GM21723 (cell line): ENCODE data around the gene ST8SIA4.
"Not testable (repeated sequence)": the region's sequence is repeated elsewhere in the genome, so short reads cannot be mapped to it uniquely, and the experiment has no call there.

Experiments used
- ATAC-seq: cut with Tn5 transposase; IDR thresholded peaks from one replicate; pipeline ENCODE4 v1.9.1; 2021; ENCODE audit warnings: mild to moderate bottlenecking, moderate library complexity; ENCODE audit not compliant: unreplicated experiment

Gene ST8SIA4

GRCh38 chr5:100789694-100790093, 113.4 kb downstream of the ST8SIA4 start:
- ATAC-seq = no peak

GRCh38 chr5:100788417-100788816, 114.7 kb downstream of the ST8SIA4 start:
- no peak for ATAC-seq

- peak; percentile 83 for ATAC-seq
These were observed 115.4 kb downstream of the ST8SIA4 start for GRCh38 chr5:100787648-100788047.

- ATAC-seq = not testable (repeated sequence)
These were observed 117.5 kb downstream of the ST8SIA4 start for GRCh38 chr5:100785536-100785935.

- peak; percentile 77 for ATAC-seq
These were observed 122.7 kb downstream of the ST8SIA4 start for GRCh38 chr5:100780376-100780870.

- ATAC-seq = peak; percentile 39
These were observed 123.3 kb downstream of the ST8SIA4 start for GRCh38 chr5:100779669-100780375.

- peak; percentile 86 for ATAC-seq
These were observed 125.3 kb downstream of the ST8SIA4 start for GRCh38 chr5:100777680-100778300.

GRCh38 chr5:100775533-100775855, 127.6 kb downstream of the ST8SIA4 start:
- no peak for ATAC-seq

- ATAC-seq = no peak
These were observed 130.5 kb downstream of the ST8SIA4 start for GRCh38 chr5:100772548-100772947.

- ATAC-seq = no peak
These were observed 131.1 kb downstream of the ST8SIA4 start for GRCh38 chr5:100772006-100772405.

- ATAC-seq = no peak
These were observed 131.9 kb downstream of the ST8SIA4 start for GRCh38 chr5:100771181-100771580.

- ATAC-seq = no peak
These were observed 134.9 kb downstream of the ST8SIA4 start for GRCh38 chr5:100768221-100768620.

- ATAC-seq = no peak
These were observed 140.1 kb downstream of the ST8SIA4 start for GRCh38 chr5:100762995-100763394.

- no peak for ATAC-seq
These were observed 141.0 kb downstream of the ST8SIA4 start for GRCh38 chr5:100762108-100762507.

GRCh38 chr5:100761192-100761591, 141.9 kb downstream of the ST8SIA4 start:
- ATAC-seq = no peak

GRCh38 chr5:100760688-100761087, 142.4 kb downstream of the ST8SIA4 start:
- no peak for ATAC-seq

GRCh38 chr5:100758780-100759179, 144.3 kb downstream of the ST8SIA4 start:
- no peak for ATAC-seq

- no peak for ATAC-seq
These were observed 144.8 kb downstream of the ST8SIA4 start for GRCh38 chr5:100758306-100758705.

GRCh38 chr5:100757618-100758017, 145.5 kb downstream of the ST8SIA4 start:
- no peak for ATAC-seq
